ENCODE data around the gene NCBP2L.

Gene NCBP2L

GRCh38 chrX:107753187-107753586, 24.3 kb upstream of the NCBP2L start:
- TF ChIP-seq, protein P1, sequence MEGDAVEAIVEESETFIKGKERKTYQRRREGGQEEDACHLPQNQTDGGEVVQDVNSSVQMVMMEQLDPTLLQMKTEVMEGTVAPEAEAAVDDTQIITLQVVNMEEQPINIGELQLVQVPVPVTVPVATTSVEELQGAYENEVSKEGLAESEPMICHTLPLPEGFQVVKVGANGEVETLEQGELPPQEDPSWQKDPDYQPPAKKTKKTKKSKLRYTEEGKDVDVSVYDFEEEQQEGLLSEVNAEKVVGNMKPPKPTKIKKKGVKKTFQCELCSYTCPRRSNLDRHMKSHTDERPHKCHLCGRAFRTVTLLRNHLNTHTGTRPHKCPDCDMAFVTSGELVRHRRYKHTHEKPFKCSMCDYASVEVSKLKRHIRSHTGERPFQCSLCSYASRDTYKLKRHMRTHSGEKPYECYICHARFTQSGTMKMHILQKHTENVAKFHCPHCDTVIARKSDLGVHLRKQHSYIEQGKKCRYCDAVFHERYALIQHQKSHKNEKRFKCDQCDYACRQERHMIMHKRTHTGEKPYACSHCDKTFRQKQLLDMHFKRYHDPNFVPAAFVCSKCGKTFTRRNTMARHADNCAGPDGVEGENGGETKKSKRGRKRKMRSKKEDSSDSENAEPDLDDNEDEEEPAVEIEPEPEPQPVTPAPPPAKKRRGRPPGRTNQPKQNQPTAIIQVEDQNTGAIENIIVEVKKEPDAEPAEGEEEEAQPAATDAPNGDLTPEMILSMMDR (IDR thresholded peaks at IDR 0.05) = no peak

DNA sequence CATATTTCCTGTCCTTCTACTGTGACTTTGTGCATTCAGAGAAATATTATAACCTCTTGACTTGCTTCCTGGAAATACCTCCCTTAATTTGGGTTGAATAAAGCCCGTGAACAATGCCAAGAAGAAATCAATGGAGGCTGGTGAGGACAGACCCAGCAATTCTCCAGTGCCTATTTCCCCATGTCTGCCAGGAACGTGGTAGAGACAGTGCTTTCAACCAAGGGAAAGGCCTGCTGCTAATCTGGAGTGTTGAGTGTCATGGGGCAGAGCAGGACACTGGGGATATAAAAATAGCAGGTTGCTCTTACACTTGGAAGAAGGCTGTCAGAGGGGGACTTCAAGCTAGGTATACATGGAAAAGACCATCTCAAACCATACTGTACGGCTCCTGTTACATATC, 21.8 kb upstream of the NCBP2L start:
- TF ChIP-seq, protein P1 (IDR thresholded peaks at IDR 0.05) = no peak

DNA sequence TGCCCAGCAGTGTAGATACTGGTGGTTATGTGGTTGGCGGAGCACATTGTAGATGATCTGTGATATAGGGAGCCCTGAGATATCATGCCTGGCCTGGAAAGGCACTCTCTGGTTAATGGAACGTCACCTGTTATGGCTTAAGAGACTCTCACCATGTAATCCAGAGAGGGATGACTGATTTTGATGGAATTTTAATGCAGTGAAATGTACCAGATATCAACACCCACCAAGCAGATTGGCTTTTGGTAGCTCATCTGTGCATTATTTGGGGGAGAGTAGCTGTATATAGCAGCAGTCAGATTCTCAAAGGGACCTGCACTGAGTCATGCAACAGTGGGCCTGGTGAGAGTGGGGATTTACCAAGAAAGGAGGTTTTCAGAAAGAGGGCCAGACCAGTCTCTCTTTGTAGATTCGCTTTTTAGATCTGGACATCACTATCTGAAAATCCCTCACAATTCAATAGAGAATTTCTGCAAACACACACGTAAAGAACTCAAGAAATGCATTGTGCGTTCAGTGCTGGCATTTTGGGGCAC, 19.2 kb upstream of the NCBP2L start:
- TF ChIP-seq, protein P1 (IDR thresholded peaks at IDR 0.05) = no peak

- TF ChIP-seq, protein P1 (IDR thresholded peaks at IDR 0.05) = no peak
Observed at GRCh38 chrX:107760304-107761077, 17.0 kb upstream of the NCBP2L start.

DNA sequence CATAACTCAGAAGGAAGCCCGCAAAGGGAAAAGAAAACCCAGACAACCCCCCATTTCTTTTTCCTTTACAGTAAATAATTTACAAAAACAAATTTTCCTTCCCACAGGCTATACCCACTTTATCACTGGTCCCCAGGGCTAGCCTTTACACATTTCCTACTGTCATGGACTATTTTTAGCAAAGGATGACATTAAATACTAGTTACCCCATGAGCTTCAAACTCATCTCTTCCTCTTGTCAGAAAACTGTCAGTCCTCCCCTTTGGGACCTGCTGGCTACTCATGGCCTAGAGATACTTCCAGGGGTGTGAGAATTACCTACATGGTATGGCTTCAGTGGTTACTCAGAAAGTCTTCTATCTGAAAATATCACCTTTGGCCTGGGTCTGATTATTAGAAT, 13.9 kb upstream of the NCBP2L start:
- TF ChIP-seq, protein P1 (IDR thresholded peaks at IDR 0.05) = no peak

- TF ChIP-seq, protein P1 (IDR thresholded peaks at IDR 0.05) = no peak
Observed at GRCh38 chrX:107764845-107765608, 12.5 kb upstream of the NCBP2L start.

GRCh38 chrX:107766470-107767150, 10.9 kb upstream of the NCBP2L start:
- TF ChIP-seq, protein P1 (IDR thresholded peaks at IDR 0.05) = no peak
